GM12874 (cell line): ENCODE data around the gene FRMD1.

Source experiments
- CTCF ChIP-seq: IDR thresholded peaks from 2 replicates; pipeline ENCODE4 v1.5.1; 2011; ENCODE audit warnings: low read depth, mild to moderate bottlenecking, control low read depth, low read length, moderate library complexity; ENCODE audit not compliant: insufficient read depth

The FRMD1 gene

GRCh38 chr6:168043848-168044415 is 35.1 kb downstream of the FRMD1 start:
- no peak for TF ChIP-seq CTCF

- no peak for TF ChIP-seq CTCF
These were observed 35.7 kb downstream of the FRMD1 start for GRCh38 chr6:168043193-168043847.

- TF ChIP-seq CTCF: no peak
These were observed 36.4 kb downstream of the FRMD1 start for GRCh38 chr6:168042426-168043192.

- TF ChIP-seq CTCF: no peak
These were observed 37.1 kb downstream of the FRMD1 start for GRCh38 chr6:168041928-168042327.

GRCh38 chr6:168040856-168041496 is 38.0 kb downstream of the FRMD1 start:
- TF ChIP-seq CTCF: no peak

GRCh38 chr6:168039849-168040248 is 39.2 kb downstream of the FRMD1 start:
- TF ChIP-seq CTCF: no peak

GRCh38 chr6:168039301-168039700 is 39.7 kb downstream of the FRMD1 start:
- TF ChIP-seq CTCF: no peak
